Activated CD4-positive, alpha-beta T cell treated with anti-CD3 and anti-CD28 coated beads, Interleukin-10, Interleukin-2, amounts not matched to agents 100 ng/mL and 50 ng/mL, durations not matched to agents 16 hours and 8 hours (primary cell): ENCODE results near the gene ZNF765.
"Not testable (repeated sequence)": the region's sequence is repeated elsewhere in the genome, so short reads cannot be mapped to it uniquely, and the experiment has no call there.

Source experiments
- DNase-seq: peaks from one replicate; pipeline ENCODE4 v3.0.0-alpha.2; 2020

ZNF765 gene

DNA sequence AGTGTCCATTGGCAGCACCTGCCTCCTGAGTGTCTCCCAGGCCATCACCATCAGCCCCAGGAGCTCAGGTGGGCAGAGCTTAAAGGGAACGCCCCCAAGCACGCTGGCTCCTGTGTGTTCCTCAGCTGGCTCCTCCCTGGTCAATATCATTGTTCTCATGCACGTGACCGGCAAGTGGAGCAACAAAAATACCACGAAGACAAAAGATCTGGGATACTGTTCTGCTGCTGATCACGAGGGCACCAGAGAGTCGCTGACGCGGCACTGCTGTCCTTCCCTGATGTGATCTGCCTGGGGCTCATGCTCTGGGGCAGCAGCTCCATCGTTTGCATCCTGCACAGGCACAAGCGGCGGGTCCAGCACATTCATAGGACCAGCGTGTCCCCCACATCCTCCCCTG lies 28.1 kb downstream of the ZNF765 start:
- DNase-seq, result not testable (repeated sequence)

DNA sequence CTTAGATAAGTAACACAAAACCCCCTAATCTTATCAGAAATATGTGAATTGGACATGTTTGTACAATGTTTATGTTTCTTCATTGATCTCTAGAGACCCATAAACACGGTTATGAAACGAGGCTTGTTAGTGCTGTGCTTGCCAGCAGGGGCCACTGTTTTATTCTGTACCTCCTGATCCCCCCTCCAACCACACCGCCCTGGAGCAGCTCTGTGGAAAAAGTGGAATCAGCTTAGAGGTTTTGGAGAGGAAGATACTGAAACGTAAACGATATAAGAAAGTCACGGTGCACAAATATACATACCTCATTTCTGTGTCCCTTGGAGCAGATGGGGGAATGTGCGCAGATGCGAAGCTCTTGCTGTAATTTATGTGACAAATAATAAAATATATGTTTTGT lies 28.7 kb downstream of the ZNF765 start:
- not testable (repeated sequence) for DNase-seq

DNA sequence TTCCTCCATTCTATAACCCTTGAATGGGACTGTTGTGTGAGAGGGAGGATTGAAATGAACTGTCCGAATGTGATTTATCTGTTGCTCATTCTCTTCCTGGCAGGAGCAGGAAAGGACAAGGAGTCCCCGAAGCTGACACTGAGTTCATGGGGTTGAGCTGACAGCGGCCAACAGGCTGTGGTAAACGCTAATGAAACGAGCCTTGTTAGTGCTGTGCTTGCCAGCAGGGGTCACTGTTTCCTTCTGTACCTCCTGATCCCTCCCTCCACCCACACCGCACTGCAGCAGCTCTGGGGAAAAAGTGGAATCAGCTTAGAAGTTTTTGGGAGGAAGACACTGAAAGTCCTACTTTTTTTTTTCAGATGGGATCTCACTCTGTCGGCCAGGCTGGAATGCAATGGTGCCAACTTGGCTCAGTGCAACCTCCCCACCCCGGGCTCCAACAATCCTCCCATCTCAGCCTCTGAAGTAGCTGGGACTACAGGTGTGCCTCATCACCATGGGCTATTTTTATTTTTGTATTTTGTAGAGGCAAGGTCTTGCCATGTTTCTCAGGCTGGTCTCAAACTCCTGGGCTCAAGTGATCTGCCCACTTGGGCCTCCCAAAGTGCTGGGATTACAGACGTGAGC lies 30.1 kb downstream of the ZNF765 start:
- DNase-seq, result peak; percentile 47

DNA sequence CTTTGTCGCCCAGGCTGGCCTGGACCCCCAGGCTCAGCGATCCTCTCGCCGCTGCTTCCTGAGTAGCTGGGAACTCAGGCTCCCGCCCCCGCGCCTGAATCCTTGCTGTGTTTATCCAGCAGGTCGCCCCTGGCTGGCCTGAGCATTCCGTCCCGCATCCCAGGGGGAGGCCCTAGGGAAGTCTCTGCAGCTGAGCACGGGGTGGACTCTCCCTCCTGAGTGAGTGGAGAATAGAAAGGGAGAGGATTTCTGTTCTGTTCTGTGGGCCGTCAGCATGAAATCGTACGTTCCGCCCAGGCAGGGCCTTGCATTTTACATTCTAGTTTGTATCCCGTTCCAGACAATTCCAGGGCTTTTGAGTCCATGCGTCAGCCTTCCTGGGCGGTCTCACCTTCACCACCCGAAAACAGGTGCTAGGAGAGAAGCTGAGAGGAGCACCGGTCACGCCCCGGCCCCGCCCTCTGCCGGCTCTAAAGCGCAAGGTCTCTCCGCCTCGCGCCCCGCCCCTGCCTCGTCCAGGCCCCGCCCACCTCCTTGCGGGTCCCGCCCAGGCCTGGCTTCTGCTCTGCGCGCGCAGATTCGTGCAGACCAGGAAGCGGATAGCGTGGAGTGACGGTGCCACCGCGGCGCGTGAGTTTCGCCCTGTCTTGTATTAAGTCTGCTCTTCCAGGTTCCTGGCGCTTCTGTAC lies 36.6 kb downstream of the ZNF765 start, which contains the start of gene ZNF761:
Gene ZNF761, plus strand, starts transcription at position 586 of the 689 bp plus-strand sequence. CDS start 15,285 bp downstream, outside the sequence.
- peak; percentile 96 for DNase-seq

DNA sequence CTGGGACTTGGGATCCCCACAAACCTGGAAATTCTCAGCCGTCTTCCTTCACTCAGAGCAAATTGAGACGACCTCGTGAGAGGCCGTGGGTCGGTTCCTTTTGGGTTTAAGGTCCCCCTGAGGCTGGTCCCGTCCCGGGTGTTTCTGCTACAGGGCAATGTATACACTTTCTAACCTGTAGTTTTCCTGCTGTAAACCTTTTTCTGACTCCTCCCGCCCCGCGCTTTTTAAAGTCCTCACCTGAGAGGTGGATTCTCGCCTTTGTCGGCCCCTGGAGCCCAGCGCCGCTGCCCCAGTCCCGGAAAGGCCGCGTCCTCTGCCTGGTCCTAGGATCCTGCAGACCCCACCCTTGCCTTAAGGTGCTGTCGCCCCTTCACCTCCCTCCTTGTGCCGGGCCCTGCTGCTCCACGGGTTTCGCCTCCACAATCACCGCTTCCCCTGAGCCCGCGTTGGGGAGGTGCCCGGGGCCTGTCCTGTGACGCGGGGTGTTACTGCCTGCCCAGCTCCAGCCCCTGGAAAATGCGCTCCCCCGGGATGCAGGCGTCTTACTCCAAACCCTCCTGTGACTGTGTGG lies 37.2 kb downstream of the ZNF765 start:
- peak; percentile 13 for DNase-seq

DNA sequence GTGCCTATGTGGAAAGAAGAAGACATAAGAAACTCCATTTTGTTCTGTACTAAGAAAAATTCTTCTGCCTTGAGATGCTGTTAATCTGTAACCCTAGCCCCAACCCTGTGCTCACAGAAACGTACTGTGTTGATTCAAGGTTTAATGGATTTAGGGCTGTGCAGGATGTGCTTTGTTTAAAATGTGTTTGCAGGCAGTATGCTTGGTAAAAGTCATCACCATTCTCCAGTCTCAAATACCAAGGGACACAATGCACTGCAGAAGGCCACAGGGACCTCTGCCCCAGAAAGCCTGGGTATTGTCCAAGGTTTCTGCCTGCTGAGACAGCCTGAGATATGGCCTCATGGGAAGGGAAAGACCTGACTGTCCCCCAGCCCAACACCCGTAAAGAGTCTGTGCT lies 48.9 kb downstream of the ZNF765 start:
- DNase-seq, result not testable (repeated sequence)

DNA sequence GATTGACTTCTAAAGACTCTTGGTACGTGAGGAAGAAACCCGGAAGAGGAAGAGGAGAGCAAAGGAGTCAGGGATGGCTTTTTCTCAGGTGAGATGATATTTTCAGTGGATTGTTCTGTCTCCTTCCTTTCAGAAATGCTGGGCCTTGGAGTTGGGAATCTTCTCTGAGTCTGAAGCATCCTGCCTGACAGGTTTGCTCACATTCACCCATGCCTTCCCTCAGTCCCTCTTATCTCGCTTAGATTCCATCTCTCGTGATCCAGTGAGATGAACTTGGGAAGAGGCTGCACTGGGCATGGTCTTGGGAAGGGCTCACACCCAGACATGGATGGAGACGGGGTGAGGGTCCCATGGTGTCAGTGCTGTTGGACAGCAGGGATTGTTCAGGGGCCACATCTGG lies 52.2 kb downstream of the ZNF765 start:
- DNase-seq, result not testable (repeated sequence)

DNA sequence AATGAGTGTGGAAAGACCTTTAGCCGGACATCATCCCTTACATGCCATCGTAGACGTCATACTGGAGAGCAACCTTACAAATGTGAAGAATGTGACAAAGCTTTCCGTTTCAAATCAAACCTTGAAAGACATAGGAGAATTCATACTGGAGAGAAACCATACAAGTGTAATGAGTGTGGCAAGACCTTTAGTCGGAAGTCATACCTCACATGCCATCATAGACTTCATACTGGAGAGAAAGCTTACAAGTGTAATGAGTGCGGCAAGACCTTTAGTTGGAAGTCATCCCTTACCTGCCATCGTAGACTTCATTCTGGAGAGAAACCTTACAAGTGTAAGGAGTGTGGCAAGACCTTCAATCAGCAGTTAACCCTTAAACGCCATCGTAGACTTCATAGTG lies 60.9 kb downstream of the ZNF765 start:
- no peak for DNase-seq

DNA sequence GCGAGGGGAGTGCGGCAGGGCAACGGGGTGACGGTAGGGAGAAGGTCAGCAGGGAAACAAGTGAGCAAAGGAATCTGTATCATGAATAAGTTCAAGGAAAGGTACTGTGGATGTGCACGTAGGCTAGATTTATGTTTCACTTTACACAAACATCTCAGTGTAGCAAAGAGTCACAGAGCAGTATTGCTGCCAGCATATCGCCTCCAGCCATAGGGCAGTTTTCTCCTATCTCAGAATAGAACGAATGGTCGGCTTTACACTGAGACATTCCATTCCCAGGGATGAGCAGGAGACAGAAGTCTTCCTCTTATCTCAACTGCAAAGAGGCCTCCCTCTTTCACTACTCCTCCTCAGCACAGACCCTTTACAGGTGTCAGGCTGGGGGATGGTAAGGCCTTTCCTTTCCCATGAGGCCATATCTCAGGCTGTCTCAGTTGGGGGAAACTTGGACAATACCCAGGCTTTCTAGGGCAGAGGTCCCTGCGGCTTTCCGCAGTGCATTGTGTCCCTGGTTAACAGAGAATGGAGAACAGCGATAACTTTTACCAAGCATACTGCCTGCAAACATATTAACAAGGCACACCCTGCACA lies 65.3 kb downstream of the ZNF765 start:
- not testable (repeated sequence) for DNase-seq

DNA sequence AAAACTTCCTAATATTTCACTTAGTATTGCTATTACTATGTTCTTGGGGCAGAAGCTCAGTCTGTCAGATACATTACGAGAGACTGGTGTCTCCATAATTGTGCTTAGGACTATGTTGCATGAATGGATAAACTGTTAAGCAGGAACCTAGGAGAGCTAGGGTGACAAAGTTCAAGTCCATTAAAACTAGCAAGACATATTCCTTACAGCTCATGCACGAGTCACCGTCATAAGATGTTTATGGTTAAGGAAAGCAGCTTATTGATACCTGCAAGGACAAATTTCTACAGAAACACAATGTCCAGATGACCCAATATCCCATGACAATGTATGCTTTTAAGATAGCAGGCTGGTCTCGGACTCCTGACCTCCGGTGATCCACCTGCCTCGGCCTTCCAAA lies 66.9 kb downstream of the ZNF765 start:
- no peak for DNase-seq

DNA sequence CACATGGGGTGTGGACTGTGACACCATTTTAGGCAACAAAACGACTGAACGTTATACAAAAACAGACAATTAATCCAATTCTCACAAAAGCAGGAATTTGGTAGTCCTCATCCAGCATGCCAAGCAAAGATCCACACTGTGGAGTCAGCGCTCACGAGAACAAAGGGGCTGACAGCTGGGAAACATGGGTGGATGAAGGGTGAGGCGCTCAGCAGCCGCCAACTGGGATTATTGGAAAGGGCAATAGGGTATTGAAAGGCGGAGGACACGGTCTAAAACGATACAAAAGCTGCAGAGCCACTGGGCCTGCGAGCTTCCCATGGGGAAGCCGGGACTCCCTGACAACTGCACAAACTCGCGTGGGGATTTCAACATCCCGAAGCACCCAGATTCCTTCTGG lies 67.9 kb downstream of the ZNF765 start:
- DNase-seq, result no peak

DNA sequence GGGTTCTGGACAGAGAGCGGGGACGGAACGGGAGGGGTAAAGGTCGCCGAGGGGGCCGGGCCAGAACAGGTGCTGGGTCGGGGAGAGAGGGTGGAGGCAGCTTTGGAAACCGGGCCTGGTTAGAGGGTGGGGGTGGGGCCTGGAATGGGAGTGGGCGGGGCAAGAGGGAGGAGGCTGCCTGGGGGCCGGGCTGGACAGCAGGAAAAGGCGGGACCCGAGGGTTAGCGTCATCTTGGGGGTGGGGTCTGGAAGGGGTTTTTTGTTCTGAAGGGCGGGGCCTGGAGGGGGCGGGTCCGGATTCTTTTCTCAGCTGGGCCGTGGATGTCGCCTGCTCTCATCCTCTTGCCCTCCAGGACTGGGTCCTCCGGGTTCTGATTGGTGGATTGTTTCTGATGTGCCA lies 68.3 kb downstream of the ZNF765 start:
- no peak for DNase-seq

DNA sequence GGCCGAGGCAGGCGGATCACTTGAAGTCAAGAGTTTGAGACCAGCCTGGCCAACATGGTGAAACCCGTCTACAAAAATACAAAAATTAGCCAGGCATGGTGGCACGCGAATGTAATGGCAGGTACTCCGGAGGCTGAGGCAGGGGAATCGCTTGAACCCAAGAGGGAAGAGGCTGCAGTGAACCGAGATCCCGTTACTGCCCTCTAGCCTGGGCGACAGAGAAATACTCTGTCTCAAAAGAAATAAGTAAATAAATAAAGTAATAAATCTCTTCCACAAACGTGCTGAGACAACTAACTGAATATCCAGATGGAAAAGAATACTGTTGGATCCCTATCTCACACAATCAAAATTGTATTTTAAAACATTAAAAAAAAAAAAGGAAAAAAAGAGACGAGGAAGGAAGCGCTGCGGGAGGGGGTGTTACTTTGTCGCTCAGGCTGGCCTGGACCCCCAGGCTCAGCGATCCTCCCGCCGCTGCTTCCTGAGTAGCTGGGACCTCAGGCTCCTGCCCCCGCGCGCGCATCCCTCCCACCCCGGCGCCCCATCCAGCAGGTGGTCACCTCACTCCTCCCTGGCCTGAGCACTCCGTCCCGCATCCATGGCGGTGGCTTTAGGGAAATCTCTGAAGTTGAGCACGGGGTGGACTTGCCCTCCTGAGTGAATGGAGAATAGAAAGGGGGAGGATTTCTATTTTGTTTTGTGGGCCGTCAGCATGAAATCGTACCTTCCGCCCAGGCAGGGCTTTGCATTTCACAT lies 72.0 kb downstream of the ZNF765 start:
- DNase-seq, result no peak

DNA sequence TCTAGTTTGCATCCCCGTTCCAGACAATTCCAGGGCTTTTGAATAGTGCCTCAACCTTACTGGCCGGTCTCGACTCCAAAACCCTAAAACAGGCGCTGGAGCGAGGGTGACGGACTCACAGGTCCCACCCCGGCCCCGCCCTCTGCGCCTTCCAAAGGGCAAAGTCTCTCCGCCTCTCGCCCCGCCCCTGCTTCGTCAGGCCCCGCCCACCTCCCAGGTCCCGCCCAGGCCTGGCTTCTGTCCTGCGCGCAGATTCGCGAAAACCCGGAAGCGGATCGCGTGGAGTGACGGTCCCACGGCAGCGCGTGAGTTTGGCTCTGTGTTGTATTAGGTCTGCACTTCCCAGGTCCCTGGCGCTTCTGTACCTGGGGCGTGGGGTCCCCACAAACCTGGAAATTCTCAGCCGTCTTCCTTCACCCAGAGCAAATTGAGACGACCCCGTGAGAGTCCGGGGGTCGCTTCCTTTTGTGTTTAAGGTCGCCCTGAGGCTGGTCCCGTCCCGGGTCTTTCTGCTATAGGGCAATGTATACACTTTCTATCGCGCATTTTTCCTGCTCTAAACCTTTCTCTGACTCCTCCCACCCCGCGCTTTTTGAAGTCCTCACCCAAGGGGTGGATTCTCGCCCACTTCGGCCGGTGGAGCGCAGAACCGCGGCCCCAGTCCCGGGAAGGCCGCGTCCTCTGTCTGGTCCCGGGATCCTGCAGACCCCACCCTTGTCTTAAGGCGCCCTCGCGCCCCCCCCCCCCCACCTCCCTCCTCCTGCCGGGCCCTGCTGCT lies 72.7 kb downstream of the ZNF765 start, which contains the start of gene ZNF813:
Gene ZNF813, plus strand, starts transcription at position 249 of the 778 bp plus-strand sequence. CDS start 16,090 bp downstream, outside the sequence.
- DNase-seq, result peak; percentile 85

DNA sequence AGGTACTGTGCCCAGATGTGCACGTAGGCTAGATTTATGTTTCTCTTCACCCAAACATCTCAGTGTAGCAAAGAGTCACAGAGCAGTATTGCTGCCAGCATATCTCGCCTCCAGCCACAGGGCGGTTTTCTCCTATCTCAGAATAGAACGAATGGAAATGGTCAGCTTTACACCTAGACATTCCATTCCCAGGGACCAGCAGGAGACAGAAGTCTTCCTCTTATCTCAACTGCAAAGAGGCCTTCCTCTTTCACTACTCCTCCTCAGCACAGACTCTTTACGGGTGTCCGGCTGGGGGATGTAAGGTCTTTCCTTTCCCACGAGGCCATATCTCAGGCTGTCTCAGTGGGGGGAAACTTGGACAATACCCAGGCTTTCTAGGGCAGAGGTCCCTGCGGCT lies 73.7 kb downstream of the ZNF765 start:
- DNase-seq, result not testable (repeated sequence)

DNA sequence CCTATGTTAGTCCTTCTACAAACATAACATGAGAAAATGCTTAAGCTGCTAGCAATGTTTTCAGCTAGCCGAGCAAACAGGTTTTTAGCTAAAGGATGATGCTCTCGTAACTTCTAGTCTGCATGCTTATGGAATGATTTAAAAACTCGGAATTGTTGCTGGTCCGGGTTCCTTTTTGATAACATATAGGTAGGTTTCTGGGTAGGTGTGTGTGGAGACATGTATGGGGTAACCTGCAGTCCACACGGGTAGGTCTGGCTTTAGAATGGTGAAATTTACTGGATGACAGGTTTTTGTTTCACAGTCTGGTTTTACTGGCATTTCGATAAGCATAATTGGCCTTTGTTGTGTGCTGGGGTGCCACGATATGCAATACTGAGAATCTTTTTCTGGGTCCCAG lies 77.0 kb downstream of the ZNF765 start:
- no peak for DNase-seq

DNA sequence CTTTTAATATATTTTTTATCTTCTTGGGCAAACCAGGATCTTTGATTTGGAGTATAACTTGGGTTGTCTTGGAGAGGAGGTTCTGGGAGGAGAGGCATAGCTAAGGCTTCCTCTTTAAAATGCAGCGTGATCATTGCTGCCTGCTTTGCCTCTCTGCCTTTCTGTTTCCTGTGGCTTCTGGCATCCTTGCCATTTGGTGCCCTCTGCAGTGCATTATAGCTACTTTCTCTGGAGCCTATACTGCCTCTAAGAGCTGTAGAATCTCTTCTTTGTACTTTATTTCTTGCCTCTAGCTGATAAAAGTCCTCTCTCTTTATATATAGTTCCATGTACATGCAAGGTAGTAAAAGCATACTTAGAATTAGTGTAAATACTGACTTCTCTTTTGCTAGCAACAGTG lies 79.9 kb downstream of the ZNF765 start:
- DNase-seq, result not testable (repeated sequence)

DNA sequence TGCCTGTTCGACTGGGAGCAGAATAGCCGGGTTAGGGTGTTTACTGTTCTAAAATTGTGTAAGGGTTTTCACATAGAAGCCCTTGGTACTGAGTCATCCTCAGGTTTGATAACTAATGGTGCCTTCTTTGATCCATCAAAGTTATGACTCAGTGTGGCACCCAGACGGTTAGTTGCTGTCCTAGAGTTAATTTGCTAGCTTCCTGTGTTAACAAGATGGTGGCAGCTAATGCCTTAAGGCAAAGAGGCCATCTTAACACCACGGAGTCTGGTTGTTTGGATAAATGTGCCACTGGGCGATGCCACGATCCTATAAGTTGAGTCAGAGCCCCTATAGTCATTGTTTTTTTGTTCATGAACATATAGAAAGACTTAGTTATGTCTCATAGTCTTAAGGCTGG lies 80.5 kb downstream of the ZNF765 start:
- DNase-seq, result not testable (repeated sequence)
